ENCODE results near the gene SLC16A6.

GRCh38 chr17:68238871-68239253 is 52.1 kb downstream of the SLC16A6 start:
- TF ChIP-seq CTCF (optimal IDR thresholded peaks at IDR 0.05 in 1 of 3, IDR thresholded peaks at IDR 0.05 in 1 of 3, conservative IDR thresholded peaks at IDR 0.05 in 1 of 3; ENCODE audit: extremely low read depth in 1 of 3, insufficient read depth in 2 of 3, low read length in 3 of 3) = no peak
- no peak for TF ChIP-seq EZH2 (IDR thresholded peaks at IDR 0.05; ENCODE audit: low read length)

Data from keratinocyte (primary cell).